Iris pigment epithelial cell (primary cell): Measurements from ENCODE around the gene KDM6A.
"Not testable (repeated sequence)": the region's sequence is repeated elsewhere in the genome, so short reads cannot be mapped to it uniquely, and the experiment has no call there.

Experiments used
- DNase-seq: peaks from one replicate; pipeline ENCODE4 v3.0.0-alpha.2; 2011; ENCODE audit warnings: low read depth

The KDM6A gene

DNA sequence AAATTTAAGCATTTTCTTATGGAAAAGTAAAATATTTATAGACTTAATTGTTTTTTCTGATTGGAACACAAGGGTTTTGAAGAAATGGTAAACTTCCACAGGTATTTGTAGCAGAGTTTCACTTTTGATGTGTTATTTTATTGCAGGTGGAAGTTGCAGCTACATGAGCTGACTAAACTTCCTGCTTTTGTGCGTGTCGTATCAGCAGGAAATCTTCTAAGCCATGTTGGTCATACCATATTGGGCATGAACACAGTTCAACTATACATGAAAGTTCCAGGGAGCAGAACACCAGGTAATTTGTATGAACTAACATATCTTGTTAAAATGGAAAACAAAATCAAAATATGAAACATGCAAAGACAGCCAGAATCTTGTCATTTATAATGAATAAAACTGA, 210.3 kb downstream of the KDM6A start:
- DNase-seq, result peak; percentile 17

DNA sequence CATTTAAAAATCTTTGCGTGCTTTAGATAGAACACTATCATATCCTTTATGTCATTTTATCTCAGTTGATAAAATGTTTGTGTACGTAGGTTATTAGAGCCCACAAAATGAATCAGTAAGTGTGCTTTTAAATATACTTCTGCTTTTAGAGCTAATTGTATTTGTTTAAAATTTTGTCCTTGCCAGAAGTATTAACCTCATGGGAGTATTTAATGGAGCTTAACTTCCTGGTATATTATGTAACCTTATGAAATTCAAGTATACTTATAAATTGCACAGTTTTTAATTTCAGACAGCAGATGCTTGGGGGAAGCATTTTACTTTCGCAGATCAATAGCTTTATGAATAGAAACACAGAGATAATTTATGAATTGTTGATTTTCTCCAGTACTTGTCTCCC, 237.5 kb downstream of the KDM6A start:
- no peak for DNase-seq

DNA sequence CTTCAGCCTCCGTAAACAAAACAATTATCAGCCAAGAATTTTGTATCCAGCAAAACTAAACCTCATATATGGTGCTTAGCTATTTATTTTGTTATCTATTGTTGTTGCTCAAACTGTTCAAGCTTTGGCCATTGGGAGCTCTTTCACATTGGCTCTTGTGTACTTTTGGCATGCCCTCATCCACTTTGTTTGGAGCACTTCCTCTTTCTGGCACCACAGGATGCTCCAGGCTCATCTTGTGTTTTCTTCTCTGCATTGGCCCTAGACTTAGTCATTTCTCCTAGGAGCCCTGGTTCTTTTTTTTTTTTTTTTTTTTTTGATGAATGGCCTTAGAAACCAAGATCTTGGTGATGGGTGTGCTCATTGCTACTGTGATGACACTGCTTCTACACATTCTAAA, 253.2 kb downstream of the KDM6A start:
- DNase-seq, result no peak

DNA sequence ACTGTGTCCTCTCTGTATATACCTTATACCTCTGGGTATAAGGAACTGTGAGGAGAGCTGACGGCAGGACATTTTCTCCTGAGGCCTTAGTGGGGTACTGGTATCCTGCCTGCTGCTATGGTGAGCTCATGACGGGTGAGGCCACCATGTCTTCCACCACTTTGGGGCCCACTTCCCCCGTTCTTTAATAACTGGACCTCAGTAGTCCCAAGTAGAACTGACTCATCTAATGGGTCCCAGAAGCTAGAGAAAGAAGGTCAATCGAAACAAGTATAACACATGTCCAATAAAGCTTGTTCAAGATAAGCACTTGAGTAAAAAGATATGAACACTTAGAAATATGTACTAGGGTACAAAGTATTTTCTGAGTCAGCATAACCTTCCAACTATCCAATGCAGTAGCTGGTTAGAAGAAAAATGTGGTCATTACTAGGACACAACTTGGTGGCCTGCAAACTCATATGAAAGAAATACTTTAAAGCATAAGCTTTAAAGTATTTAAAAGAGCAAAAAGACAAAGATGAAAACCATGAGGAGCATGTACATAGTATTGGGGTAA, 256.0 kb downstream of the KDM6A start:
- DNase-seq, result no peak

DNA sequence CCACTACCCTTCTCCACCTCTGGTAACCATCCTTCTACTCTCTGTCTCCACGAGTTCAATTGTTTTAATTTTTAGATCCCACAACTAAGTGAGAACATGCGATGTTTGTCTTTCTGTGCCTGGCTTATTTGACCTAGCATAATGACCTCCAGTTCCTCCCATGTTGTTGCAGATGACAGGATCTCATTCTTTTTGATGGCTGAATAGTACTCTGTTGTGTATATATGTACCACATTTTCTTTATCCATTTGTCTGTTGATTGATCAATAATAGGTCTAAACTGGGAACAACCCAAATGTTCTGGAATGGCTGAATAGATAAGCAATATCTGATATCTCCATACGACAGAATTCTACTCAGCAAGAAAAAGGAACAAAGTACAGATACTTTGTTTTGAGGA, 260.5 kb downstream of the KDM6A start:
- DNase-seq, result no peak

DNA sequence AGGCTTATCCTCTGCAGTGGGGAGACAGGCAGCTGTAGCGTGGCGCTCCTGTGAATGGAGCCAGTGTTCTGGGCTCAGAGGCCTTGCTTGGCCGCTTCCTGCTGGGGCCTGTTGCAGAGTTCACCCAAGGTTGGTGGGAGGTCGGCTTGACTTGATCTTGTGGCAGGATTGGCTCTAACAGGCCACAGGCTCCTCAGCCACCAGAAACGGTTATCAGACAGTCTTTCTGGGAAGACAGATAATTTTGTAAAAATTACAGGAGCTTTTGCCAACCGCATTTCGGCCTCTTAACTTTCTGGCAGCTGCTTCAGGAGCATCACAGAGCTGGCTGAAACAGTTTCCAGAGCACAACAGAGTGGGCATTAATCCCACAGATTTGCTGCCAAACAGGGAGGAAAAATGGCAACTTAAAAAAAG, 261.3 kb downstream of the KDM6A start:
- DNase-seq, result no peak

DNA sequence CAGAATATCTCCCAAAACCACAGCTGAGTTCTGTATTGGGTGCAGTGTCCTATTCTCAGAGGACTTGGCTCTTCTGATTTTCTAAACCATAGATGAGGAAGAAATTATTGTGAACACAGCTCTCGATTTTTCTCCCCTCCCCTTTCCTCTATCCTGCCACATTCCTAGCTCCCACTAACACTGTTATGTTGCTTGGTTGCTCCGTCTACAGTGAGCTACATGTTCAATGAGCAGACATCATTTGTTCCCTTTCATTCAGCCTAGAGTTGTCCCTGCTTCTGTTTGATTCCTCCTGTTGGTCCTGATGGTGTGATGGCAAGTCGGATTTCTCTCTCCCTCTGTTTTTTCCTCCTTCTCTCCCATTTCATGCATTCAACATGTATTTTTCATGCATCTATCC, 261.8 kb downstream of the KDM6A start:
- no peak for DNase-seq

DNA sequence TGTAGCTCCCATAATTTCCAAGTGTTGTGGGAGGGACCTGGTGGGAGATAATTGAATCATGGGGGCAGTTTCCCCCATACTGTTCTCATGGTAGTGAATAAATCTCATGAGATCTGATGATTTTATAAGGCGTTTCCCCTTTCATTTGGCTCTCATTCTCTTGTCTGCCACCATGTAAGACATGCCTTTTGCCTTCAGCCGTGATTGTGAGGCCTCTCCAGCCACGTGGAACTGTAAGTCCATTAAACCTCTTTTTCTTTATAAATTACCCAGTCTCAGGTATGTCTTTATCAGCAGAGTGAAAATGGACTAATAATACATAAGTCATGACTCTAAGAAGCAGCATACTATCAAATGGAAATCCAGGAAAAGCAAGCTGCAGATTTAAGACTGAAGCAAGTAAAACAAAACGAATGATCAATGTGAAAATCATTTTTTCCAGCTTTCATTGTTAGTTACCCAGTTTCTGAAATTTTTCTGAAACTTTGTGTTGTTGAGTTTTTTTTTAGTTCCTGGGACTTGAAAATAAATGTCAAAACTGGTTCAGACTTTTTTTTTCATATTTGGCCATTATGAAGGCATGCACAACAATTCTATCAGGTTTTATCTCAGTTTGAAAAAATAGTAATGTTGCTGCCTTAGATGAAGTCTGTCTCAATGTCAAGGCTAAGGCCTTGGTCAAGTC, 262.5 kb downstream of the KDM6A start:
- not testable (repeated sequence) for DNase-seq

DNA sequence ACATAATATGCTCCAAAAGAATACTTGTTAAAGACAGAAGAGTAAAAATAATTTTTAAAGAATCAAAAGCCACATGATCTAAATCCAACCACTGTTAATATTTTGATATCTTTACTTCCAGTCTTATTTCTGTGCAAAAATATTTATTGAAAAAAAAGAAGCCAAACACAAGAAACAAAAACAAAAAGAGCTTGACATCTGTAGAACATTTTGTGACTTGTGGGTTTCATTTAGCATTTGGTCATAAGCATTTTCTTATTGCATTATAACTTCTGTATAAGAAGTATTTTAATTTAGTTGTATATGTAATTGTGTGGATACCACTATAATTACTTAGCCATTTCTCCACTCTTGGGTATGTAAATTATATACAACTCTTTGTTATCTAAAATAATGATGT, 264.5 kb downstream of the KDM6A start:
- no peak for DNase-seq

DNA sequence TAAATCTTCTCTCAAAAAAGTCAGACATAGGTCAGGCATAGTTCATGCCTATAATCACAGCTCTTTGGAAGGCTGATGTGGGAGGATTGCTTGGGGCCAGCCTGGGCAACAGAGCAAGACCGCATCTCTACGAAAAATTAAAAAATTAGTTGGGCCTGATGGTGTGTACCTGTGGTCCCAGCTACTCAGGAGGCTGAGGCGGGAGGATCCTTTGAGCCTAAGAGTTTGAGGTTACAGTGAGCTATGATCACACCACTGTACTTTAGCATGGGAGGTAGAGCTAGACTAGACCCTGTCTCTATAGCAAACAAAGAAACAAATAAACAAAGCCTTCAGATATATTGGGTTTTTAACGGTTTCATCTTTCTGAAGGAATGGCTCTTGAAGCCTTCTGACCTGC, 265.5 kb downstream of the KDM6A start:
- no peak for DNase-seq

DNA sequence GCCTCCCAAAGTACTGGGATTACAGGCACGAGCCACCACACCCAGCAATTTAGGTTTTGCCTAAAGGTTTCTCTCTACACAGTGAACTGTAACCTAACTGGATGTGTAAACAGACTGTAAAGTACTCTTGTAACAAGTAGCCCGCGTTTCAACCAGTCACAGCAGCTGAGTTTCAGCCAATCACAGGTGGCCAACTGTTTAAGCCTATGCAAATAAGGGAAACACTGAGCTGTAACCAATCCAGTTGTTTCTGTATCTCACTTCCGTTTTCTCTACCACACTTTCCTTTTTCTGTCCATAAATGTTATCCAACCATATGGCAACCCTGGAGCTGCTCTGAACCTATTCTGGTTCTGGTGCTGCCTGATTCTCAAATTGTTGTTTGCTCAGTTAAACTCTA, 267.8 kb downstream of the KDM6A start:
- DNase-seq, result no peak

DNA sequence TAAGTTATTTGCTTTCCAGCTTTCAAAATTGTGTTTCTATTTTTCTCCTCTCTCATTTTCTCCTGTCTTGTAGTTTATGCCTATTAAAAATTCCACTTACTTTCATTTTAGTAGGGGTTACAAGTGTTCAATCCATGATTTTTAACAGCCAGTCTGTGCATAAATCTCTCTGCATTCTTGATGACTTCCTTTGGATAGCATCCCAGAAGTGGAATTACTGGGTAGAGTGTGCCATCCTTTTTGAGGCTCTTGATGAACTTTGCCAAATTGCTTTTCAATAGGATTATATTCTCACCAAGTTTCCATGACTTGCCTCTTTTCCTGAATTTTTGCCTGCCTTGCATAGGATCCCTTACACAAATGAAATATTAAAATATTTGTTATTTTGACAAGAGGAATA, 269.2 kb downstream of the KDM6A start:
- no peak for DNase-seq

DNA sequence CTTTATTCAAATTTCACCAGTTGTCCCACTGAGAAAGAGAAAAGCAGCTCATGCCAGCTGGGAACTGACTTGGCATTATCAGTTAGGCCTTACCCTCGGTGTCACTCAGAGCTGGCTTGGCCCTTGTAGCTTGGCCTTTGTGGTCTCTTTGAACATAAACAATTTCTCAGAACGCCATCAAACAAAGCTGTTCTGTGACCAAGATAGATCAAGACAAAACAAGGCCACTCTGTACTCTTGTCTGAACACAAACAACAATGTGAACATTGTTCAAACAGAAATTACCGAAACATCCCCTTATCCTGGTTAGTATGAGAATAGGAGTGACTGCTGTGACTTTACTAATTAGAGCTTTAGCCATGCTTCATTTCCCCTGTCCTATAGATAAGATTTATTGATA, 270.5 kb downstream of the KDM6A start:
- no peak for DNase-seq

DNA sequence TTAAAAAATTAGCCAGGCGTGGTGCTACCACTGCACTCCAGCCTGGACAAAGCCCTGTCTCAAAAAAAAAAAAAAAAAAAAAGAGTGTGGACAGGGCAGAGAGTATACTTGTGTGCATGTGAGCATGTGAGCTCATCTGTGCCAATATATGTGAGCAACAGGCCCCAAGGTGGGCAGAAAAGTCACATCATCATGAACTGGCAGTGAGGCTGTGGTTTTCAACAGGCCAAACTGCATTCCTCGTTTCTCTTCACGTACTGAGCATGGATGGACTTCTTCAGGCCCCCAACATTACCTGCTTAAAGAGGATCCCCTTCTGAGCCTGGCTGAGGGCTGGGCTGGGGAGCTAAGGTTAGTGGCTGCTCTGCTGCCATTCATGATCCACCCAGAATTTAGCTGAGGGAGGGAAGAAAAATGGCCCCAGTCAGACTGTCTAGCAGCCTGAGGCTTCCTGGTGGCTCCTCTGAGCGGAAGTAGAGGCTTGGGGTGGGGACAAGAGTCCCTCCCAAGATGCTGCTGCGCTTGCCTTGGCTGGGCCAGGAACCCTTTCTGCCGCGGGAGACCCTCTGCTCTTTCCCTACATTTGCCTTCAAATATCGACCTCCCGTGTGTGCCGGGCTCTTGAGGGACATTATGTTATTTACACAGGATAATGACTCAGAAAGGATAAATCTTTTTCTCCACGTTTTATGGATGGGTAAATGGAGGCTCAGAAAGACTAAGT, 272.7 kb downstream of the KDM6A start:
- DNase-seq, result no peak

DNA sequence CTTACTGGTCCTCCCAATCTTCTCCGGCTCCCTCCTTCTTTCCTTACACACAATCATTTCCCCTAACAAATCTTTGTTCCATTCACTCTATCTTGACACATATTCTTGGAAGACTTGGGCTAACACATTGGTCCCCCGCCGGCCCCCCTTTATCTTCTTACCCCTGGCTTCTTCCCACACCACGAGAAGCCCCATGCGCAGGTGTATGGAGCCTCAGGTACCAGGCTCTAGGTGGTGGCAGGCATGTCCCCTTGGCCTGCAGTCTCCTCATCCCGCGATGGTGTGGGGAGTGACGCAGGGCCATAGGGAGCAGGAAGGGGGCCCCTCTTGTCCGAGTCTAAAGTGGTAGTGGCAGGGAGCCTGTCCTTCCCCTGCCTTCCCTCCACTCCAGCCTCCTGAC, 277.8 kb downstream of the KDM6A start:
- DNase-seq, result no peak

DNA sequence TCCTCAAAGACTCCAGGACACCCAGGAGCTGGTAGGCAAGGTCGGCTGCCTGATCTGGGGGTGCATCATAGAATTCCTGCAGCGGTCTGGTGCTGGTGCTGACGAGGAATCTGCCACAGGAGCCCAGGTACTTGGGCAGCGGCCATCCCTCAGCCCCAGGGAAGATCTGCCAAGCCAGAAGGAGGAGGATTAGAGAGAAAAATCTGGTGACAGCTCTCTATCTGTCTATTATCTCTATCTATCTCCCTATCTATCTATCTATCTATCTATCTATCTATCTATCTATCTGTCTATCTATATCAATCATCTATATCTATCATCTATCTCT, 281.0 kb downstream of the KDM6A start:
- no peak for DNase-seq

DNA sequence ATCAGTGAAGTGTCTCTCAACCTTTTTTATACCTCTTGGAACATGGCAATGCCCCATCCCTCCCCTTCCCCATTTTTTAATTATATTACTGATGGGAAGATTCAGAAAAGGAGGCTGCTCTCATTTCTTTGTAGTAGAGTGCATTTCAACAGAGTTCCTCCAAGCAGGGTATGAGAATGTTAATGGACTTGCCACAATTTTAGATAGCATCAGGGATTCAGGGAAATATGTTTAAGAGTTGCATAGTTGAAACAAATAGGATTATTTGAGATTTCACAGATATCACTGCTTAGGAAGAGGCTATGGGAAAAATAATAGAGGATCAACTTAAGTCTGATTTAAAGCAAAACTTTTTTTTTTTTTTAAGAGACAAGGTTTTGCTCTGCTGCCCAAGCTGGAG, 281.5 kb downstream of the KDM6A start:
- DNase-seq, result no peak

DNA sequence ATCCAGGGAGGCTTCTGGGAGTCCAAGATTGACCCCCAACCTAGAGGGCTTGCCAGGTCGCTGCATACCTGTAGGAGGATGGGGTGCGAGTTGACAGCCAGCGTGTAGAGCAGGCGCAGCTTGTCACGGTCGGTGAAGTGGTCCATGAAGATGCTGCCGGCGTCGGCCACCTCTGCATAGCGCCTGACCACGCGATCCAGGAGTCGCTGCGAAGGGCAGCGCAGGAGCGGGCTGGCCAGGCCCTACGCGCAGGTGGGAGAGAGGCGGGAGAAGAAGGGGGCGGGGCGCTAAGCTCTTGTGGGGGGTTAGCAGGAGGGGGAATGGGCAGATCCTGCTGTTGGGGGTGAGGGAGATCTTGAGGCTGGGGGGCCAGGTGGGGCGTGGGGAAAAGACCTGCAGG, 284.7 kb downstream of the KDM6A start:
- DNase-seq, result no peak
